ENCODE measurements around the gene CDK7.

DNA sequence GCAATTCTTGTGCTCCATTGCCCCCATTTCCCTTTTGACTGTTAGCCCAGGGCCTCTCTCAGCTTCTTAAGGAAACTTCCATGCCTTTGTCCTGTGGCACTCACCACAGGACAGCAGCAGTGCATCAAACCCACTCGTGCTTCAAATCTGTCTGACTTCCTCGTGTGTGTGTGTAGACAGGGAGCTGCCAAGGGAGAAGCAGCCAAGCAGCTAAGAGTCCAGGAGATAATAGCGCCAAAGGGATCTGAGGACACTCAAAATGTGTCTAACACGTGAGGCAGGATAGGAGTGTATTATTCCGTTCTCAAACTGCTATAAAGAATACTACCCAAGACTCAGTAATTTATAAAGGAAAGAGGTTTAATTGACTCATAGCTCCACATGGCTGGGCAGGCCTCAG lies 44.8 kb downstream of the CDK7 start:
- TF ChIP-seq ZBTB33 (CRISPR knock-in tag; IDR thresholded peaks at IDR 0.05) (no peak), ZKSCAN8 (CRISPR knock-in tag; IDR thresholded peaks at IDR 0.05) (no peak), HMG20A (CRISPR knock-in tag; conservative IDR thresholded peaks at IDR 0.05) (no peak), ZFP30 (CRISPR knock-in tag; IDR thresholded peaks at IDR 0.05; ENCODE audit: borderline replicate concordance) (no peak), POLR2A (conservative IDR thresholded peaks at IDR 0.05) (no peak)
- TF ChIP-seq, protein P1, sequence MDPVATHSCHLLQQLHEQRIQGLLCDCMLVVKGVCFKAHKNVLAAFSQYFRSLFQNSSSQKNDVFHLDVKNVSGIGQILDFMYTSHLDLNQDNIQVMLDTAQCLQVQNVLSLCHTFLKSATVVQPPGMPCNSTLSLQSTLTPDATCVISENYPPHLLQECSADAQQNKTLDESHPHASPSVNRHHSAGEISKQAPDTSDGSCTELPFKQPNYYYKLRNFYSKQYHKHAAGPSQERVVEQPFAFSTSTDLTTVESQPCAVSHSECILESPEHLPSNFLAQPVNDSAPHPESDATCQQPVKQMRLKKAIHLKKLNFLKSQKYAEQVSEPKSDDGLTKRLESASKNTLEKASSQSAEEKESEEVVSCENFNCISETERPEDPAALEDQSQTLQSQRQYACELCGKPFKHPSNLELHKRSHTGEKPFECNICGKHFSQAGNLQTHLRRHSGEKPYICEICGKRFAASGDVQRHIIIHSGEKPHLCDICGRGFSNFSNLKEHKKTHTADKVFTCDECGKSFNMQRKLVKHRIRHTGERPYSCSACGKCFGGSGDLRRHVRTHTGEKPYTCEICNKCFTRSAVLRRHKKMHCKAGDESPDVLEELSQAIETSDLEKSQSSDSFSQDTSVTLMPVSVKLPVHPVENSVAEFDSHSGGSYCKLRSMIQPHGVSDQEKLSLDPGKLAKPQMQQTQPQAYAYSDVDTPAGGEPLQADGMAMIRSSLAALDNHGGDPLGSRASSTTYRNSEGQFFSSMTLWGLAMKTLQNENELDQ (CRISPR knock-in tag; IDR thresholded peaks at IDR 0.05; ENCODE audit: borderline replicate concordance): no peak

Measured in K562 (cell line).